Measurements from ENCODE around the gene TRIL.

The TRIL gene

DNA sequence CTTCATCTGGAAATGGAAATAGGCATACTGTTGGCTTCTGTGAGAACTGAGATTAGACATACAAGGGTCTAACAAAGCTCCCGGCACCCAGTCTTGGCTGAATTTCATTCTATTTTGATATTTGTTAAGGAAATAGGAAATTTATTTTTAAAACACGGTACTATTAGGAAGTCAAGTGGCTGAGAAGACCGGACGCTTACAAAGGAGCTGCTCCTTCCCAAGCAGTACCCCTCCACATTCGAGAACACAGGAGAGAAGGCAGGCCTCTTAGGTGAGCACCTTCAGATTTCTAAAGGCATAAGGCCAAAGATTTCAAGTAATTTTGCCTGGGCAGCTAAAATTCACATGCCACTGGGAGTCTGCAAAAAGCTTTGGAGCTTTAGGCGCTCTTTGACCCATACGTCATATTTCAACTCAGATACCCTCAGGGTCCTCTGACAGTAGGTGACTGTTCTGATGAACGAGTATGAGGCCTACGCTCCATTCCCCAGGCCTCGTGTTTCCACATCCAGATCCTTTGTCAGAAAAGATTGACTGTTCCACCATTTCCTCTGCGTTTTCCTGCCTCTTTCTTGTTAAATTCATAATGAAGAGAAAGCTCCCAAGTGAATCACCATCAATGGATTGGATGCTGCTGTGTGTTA is 17.3 kb downstream of the TRIL start:
- TF ChIP-seq, protein P1, sequence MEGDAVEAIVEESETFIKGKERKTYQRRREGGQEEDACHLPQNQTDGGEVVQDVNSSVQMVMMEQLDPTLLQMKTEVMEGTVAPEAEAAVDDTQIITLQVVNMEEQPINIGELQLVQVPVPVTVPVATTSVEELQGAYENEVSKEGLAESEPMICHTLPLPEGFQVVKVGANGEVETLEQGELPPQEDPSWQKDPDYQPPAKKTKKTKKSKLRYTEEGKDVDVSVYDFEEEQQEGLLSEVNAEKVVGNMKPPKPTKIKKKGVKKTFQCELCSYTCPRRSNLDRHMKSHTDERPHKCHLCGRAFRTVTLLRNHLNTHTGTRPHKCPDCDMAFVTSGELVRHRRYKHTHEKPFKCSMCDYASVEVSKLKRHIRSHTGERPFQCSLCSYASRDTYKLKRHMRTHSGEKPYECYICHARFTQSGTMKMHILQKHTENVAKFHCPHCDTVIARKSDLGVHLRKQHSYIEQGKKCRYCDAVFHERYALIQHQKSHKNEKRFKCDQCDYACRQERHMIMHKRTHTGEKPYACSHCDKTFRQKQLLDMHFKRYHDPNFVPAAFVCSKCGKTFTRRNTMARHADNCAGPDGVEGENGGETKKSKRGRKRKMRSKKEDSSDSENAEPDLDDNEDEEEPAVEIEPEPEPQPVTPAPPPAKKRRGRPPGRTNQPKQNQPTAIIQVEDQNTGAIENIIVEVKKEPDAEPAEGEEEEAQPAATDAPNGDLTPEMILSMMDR (conservative IDR thresholded peaks at IDR 0.05), result no peak
- TF ChIP-seq ZFX (IDR thresholded peaks at IDR 0.05), result no peak
- H3K27ac ChIP-seq, result no peak overlapping the region

DNA sequence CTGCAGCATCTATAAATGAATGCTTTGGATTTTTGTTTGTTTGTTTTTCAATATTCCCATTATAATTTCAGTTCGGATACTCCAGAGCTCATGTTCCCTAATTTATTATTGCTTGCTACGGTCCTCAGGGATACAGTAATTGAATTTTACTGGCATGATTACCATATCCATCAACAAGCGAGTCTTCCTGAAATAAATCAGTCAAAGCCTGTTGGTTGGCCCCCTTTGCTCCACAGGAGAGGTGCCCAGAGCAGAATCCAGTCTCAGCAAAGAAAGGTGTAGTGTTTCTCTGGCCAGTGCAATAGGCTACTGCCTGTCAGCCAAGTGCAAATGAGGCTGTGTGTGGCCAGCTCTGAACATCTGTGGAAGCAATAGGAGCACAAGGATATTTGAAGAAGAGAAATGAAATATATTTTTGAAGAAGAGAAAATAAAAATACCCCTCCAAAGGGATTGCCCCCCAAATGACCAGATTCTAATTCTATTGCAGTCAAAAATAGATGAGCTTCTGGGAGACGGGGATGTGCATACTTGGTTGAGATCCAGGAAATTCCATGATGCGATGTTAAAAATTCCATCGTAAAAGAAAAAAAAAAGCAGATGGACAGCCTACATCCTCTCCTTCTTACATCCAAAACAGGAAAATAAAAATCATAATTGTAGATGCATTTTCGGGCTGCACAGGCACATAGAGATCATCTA is 18.1 kb downstream of the TRIL start:
- TF ChIP-seq, protein P1 (conservative IDR thresholded peaks at IDR 0.05), result no peak
- H3K27ac ChIP-seq, result no peak overlapping the region

DNA sequence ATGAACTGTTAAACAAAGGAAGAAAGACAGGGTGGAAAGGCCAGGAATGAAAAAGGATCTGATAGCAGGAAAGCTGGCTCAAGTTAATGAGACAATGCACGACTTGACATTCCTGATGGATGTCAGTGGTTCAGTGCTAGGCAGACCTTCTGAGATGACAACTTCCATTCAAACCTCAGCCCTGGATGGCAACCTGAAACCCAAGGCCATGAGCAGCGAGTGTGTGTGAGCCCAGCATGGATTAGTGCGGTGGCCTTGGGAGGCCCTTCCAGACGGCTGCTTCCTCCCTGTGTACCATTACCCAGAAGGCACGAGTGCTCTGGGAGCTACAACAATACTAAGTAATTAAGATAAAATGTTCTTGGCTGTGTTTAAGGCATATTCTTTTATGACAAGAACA is 18.8 kb downstream of the TRIL start:
- TF ChIP-seq ZFX (IDR thresholded peaks at IDR 0.05), result no peak
- TF ChIP-seq, protein P1 (conservative IDR thresholded peaks at IDR 0.05), result no peak
- no peak overlapping the region for H3K27ac ChIP-seq

DNA sequence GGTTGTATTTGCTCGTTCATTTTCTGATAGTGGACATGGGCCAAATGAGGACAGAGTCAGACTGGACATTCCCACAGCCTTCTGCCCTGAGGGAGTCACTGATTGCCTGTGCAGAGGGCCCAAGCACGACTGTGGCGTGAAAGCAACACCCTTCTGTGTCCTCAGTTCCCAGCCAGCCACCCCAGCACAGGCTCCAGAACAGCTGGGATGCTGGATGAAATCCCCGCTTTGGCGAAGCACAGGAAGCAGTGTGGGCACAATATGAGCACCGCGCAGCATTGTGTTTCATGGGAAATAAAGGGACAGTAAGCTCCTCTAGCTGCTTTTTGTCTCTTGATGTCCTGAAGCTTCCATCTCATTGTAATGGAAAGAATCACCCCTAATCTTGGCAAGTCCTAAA is 20.5 kb downstream of the TRIL start:
- TF ChIP-seq, protein P1 (conservative IDR thresholded peaks at IDR 0.05), result no peak
- TF ChIP-seq ZFX (IDR thresholded peaks at IDR 0.05), result no peak
- H3K27ac ChIP-seq, result no peak overlapping the region

DNA sequence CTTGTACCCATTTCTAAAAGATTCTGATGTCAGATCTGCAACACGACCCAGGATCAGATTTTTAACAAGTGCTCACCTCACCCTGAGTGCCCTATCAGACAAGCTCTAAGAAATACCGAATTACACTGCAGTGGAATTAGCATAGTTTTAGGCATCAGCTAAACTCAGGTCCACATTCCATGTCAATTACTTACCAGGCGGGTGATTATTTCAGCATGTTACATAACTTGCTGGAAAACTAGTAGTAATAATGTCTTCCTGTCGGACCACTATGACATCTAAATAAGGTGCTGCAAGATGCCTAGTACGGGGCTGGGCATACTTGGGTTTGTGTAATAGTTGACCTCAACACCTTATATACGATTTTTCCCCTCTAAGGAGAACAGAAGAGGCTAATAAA is 21.0 kb downstream of the TRIL start:
- H3K27ac ChIP-seq, result no peak overlapping the region
- no peak for TF ChIP-seq ZFX (IDR thresholded peaks at IDR 0.05)
- TF ChIP-seq, protein P1 (conservative IDR thresholded peaks at IDR 0.05), result no peak

DNA sequence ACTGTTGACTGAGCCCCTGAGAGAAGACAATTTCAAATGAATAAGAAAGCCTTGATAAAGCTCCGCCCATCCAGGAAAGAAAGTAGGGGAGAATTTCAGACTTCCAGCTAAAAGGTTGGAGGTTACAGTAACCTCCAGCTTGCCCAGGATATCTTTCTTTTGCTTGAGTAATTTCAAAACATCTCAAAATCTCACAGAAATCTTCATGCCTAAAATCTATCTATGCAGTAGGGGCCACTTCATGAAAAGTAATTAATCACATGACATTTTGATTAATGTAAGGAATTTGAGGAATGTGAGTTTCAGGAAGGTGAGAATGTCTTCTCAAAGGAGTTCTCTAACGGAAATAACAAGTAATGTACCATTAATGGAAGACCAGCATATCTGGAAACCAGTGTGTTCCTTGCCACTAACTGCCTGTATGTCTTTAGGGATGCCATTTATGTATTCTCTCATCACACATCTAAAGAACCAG is 24.2 kb downstream of the TRIL start:
- H3K27ac ChIP-seq, result no peak overlapping the region

DNA sequence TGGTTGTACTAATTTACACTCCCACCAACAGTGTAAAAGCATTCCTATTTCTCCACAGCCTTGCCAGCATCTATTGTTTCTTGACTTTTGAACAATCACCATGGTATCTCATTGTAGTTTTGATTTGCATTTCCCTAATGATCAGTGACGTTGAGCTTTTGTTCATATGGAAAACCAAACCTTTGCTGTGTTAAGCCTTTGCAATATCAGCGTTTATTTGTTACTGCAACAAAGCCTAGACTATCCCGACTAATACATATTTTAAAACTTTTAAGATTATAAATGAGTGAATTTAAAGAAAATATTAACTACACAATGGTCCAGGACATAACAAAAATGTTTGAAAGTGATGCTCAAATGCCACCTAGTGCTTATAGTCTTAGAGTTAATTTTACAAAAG is 26.6 kb downstream of the TRIL start:
- TF ChIP-seq ZFX (IDR thresholded peaks at IDR 0.05), result no peak
- TF ChIP-seq, protein P1 (conservative IDR thresholded peaks at IDR 0.05), result no peak
- no peak overlapping the region for H3K27ac ChIP-seq

More for the DNA sequence above, 24.2 kb downstream of the TRIL start:
- TF ChIP-seq, protein P1 (conservative IDR thresholded peaks at IDR 0.05), result no peak
- no peak for TF ChIP-seq ZFX (IDR thresholded peaks at IDR 0.05)

All from C4-2B (cell line).